Neural crest cell (in vitro differentiated cells): Measurements from ENCODE around the gene PRR35. TPM values are rescaled to one million over a fixed set of nuclear protein-coding genes. Genes with fewer than 3 reads are reported as not detected.

ENCODE experiments used
- DNase-seq: peaks from one replicate; pipeline ENCODE4 v3.0.0; 2021; ENCODE audit warnings: low read depth, mixed read lengths, low spot score
- H3K27ac Mint-ChIP-seq: one replicate; pipeline ENCODE4 v1.8.0; 2021; ENCODE audit warnings: mild to moderate bottlenecking, mixed read lengths; ENCODE audit not compliant: unreplicated experiment
- H3K27me3 Mint-ChIP-seq: 2 replicates; pipeline ENCODE4 v1.8.0; 2021; ENCODE audit warnings: low read depth, mild to moderate bottlenecking, mixed read lengths
- H3K36me3 Mint-ChIP-seq: 2 replicates; pipeline ENCODE4 v1.8.0; 2021; ENCODE audit warnings: low read depth, mild to moderate bottlenecking, mixed read lengths
- H3K4me1 Mint-ChIP-seq: 2 replicates; pipeline ENCODE4 v1.8.0; 2021; ENCODE audit warnings: mixed read lengths
- H3K4me3 Mint-ChIP-seq: one replicate; pipeline ENCODE4 v1.8.0; 2021; ENCODE audit warnings: mild to moderate bottlenecking, mixed read lengths
- H3K9me3 Mint-ChIP-seq: 2 replicates; pipeline ENCODE4 v1.8.0; 2021; ENCODE audit warnings: mixed read lengths
- microRNA-seq: library from miRNA; unstranded; fragments of <30 nt; microRNA quantifications from one replicate; pipeline ENCODE4, GENCODE V29; 2020
- total RNA-seq: library from RNA; stranded (reverse); gene quantifications from 2 replicates; pipeline ENCODE4 v1.2.1, GENCODE V29; 2021
- TF ChIP-seq, protein P1 (sequence below): fragments of 200-600 bp; sonication (generic); conservative IDR thresholded peaks from 2 replicates; pipeline ENCODE4 v1.5.0; 2021; ENCODE audit warnings: antibody characterized with exemption, mild to moderate bottlenecking

The PRR35 gene
- total RNA-seq, 1 donor from 2014 or later, result not detected

DNA sequence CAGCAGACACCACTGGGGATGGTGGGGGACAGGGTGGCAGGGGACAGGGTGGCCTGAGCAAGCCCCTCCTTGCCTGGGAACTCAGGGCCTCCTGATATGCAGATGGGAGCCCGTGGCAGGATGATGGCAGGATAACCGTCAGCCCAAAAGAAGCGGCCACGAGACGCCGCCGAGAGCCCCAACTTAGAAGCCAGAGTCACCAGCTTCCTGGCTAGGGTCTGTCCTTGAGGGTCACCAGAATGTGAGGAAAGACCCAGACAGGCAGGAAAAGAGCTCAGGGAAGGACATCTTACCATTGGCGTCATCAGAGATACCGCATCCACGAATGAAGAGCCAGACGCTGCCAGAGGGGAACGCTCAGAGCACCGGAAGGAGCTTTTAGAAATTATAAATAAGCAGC lies 49.1 kb downstream of the PRR35 start:
- H3K4me3 Mint-ChIP-seq, result no peak overlapping the region
- no peaks in the 10 kb centered on the region for H3K27me3 Mint-ChIP-seq
- peaks cover 4% of the 10 kb centered on the region for H3K9me3 Mint-ChIP-seq
- no peak for DNase-seq
- peaks cover 25% of the 10 kb centered on the region for H3K36me3 Mint-ChIP-seq
- no peak overlapping the region for H3K27ac Mint-ChIP-seq
- peaks cover 8% of the 10 kb centered on the region for H3K4me1 Mint-ChIP-seq
- TF ChIP-seq, protein P1, sequence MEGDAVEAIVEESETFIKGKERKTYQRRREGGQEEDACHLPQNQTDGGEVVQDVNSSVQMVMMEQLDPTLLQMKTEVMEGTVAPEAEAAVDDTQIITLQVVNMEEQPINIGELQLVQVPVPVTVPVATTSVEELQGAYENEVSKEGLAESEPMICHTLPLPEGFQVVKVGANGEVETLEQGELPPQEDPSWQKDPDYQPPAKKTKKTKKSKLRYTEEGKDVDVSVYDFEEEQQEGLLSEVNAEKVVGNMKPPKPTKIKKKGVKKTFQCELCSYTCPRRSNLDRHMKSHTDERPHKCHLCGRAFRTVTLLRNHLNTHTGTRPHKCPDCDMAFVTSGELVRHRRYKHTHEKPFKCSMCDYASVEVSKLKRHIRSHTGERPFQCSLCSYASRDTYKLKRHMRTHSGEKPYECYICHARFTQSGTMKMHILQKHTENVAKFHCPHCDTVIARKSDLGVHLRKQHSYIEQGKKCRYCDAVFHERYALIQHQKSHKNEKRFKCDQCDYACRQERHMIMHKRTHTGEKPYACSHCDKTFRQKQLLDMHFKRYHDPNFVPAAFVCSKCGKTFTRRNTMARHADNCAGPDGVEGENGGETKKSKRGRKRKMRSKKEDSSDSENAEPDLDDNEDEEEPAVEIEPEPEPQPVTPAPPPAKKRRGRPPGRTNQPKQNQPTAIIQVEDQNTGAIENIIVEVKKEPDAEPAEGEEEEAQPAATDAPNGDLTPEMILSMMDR, result no peak

DNA sequence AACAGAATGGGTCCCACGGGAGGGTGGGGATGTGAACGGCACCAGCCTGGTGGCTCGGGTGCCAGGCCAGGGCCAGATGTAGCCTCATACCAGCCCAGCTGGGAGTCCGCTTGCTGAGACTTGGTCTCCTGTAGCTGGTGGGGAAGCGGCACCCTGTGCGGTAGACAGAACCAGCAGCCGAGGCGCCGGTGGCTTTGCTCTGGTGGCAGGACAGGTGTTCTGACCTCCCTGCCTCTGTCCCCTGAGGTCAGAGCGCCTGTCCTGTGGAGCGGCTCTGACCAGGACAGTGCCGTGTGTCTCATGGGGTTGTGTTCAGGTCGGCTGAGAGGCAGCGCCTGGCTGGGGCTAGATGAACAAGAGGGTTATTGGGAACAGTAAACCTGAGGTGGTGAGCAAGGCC lies 49.8 kb downstream of the PRR35 start:
- peaks cover 2% of the 10 kb centered on the region for H3K9me3 Mint-ChIP-seq
- DNase-seq, result no peak
- no peaks in the 10 kb centered on the region for H3K27me3 Mint-ChIP-seq
- TF ChIP-seq, protein P1, result no peak
- H3K4me3 Mint-ChIP-seq, result no peak overlapping the region
- H3K27ac Mint-ChIP-seq, result no peak overlapping the region
- peaks cover 27% of the 10 kb centered on the region for H3K36me3 Mint-ChIP-seq
- peaks cover 8% of the 10 kb centered on the region for H3K4me1 Mint-ChIP-seq

DNA sequence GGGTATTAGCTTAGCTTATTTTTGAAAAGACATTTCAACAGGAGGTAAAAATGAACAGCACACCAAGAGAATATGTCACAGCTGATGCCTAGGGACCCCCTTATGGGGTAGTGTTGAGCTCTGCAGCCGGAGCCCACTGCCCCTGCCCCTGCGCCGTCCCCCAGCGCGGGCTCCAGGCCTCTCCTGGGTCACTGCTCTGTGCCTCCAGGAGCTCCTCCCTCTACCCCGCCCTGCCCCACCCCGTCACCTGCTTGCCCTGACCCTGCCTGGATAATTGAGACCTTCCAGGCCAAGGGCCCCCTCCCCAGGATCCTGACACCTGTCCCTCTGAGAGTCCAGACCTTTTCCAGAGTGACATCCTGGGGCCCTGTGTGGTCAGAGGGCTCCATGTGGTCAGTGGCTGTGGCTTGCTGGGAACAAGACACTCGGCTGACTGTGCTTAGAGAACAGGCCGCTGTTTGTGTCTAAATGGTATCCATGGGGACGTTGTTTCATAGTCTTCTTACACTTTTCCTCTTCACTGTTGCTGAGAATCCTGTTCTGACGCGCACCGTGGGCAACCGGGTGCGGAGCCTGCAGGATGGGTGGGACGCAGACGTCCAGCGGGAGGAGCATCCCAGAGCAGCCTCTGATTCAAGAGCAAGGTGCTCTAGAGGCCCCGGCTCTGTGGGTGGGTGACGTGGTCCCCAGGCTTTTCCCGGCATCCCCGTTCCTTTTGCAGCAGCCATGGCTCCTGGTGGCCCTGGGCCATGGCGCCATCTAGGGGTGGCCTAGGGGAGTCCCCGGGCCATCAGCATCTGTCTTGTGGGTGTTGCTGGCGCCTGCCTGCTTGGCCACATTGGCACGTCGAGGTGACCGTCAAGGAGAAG lies 50.6 kb downstream of the PRR35 start:
- peaks cover 21% of the 10 kb centered on the region for H3K36me3 Mint-ChIP-seq
- peak overlapping the region; percentile 88 for H3K27ac Mint-ChIP-seq
- H3K27me3 Mint-ChIP-seq, result no peaks in the 10 kb centered on the region
- DNase-seq, result no peak
- H3K4me3 Mint-ChIP-seq, result no peak overlapping the region
- peaks cover 8% of the 10 kb centered on the region for H3K4me1 Mint-ChIP-seq
- TF ChIP-seq, protein P1, result peak; percentile 64
- peaks cover 2% of the 10 kb centered on the region for H3K9me3 Mint-ChIP-seq

- Mint-ChIP-seq H3K9me3 (peaks cover 2% of the 10 kb centered on the region), H3K27me3 (no peaks in the 10 kb centered on the region), H3K27ac (peak overlapping the region; percentile 27), H3K36me3 (peaks cover 18% of the 10 kb centered on the region), H3K4me1 (peaks cover 4% of the 10 kb centered on the region), H3K4me3 (no peak overlapping the region)
- TF ChIP-seq, protein P1, result no peak
- no peak for DNase-seq
These were observed 54.9 kb downstream of the PRR35 start for GRCh38 chr16:615122-615521.

Small RNAs within 50 kb of the gene (microRNA-seq; reads per million reads assigned to microRNA genes)
- 29.0 reads per million, percentile 41 among the genes with 10 or more reads in this experiment for gene MIR3176
- 10.1 reads per million, percentile 18 among the genes with 10 or more reads in this experiment for gene MIR5587

Other genes starting within 250 kb of the PRR35 start
- 36.4 and 38.2 TPM in 2 replicates for gene AXIN1, start 207.7 kb upstream of the PRR35 start, total RNA-seq
- gene MRPL28, start 189.9 kb upstream of the PRR35 start, total RNA-seq, result 80.4 and 84.6 TPM in 2 replicates
- 56.4 and 62.0 TPM in 2 replicates for gene PGAP6, start 178.4 kb upstream of the PRR35 start, total RNA-seq
- 233 and 254 TPM in 2 replicates for gene NME4, start 163.2 kb upstream of the PRR35 start, total RNA-seq
- 22.4 and 25.7 TPM in 2 replicates for gene DECR2, start 158.5 kb upstream of the PRR35 start, total RNA-seq
- 70.5 and 72.2 TPM in 2 replicates for gene RAB11FIP3, start 134.7 kb upstream of the PRR35 start, total RNA-seq
- gene CAPN15, start 32.7 kb upstream of the PRR35 start, total RNA-seq, result 56.9 and 60.3 TPM in 2 replicates
- 0.84 and 0.86 TPM in 2 replicates for gene NHLRC4, start 6.6 kb downstream of the PRR35 start, total RNA-seq
- gene PIGQ, start 9.6 kb downstream of the PRR35 start, total RNA-seq, result 84.9 and 91.7 TPM in 2 replicates
- gene RAB40C, start 29.7 kb downstream of the PRR35 start, total RNA-seq, result 30.9 and 31.6 TPM in 2 replicates
- gene WFIKKN1, start 70.6 kb downstream of the PRR35 start, total RNA-seq, result 8.1 and 8.5 TPM in 2 replicates
- 73.4 and 75.3 TPM in 2 replicates for gene METTL26, start 75.9 kb downstream of the PRR35 start, total RNA-seq
- gene MCRIP2, start 81.4 kb downstream of the PRR35 start, total RNA-seq, result 16.2 and 17.6 TPM in 2 replicates
- 95.8 and 97.0 TPM in 2 replicates for gene WDR90, start 89.0 kb downstream of the PRR35 start, total RNA-seq
- gene RHOT2, start 107.7 kb downstream of the PRR35 start, total RNA-seq, result 171 and 189 TPM in 2 replicates
- gene RHBDL1, start 115.3 kb downstream of the PRR35 start, total RNA-seq, result 3.0 and 3.1 TPM in 2 replicates
- 81.5 and 99.3 TPM in 2 replicates for gene STUB1, start 120.0 kb downstream of the PRR35 start, total RNA-seq
- gene JMJD8, start 123.9 kb downstream of the PRR35 start, total RNA-seq, result 60.8 and 64.5 TPM in 2 replicates
- gene WDR24, start 130.0 kb downstream of the PRR35 start, total RNA-seq, result 16.6 and 20.7 TPM in 2 replicates
- 2.5 and 3.0 TPM in 2 replicates for gene FBXL16, start 145.4 kb downstream of the PRR35 start, total RNA-seq
- 210 and 224 TPM in 2 replicates for gene METRN, start 154.7 kb downstream of the PRR35 start, total RNA-seq
- gene ANTKMT, start 160.8 kb downstream of the PRR35 start, total RNA-seq, result 51.1 and 52.7 TPM in 2 replicates
- 7.0 and 7.2 TPM in 2 replicates for gene CCDC78, start 166.0 kb downstream of the PRR35 start, total RNA-seq
- 15.0 and 15.4 TPM in 2 replicates for gene HAGHL, start 166.7 kb downstream of the PRR35 start, total RNA-seq
- gene CIAO3, start 180.6 kb downstream of the PRR35 start, total RNA-seq, result 42.1 and 45.9 TPM in 2 replicates
- not detected in 2 replicates for gene MSLN, start 200.3 kb downstream of the PRR35 start, total RNA-seq
- gene RPUSD1, start 228.0 kb downstream of the PRR35 start, total RNA-seq, result 36.1 and 36.8 TPM in 2 replicates
- gene CHTF18, start 228.2 kb downstream of the PRR35 start, total RNA-seq, result 156 and 169 TPM in 2 replicates
- gene GNG13, start 240.3 kb downstream of the PRR35 start, total RNA-seq, result not detected in 2 replicates